NOMO-1 (cell line): ENCODE results near the gene PNPLA5.

Experiments used
- DNase-seq, 2 experiments: peaks; one replicate each; lab custom pipeline; 2025; ENCODE audit not compliant: unreplicated experiment in 2 of 2; lab: John Stamatoyannopoulos, UW

Gene PNPLA5

GRCh38 chr22:43858156-43858895 is 33.5 kb downstream of the PNPLA5 start:
- DNase-seq, result no peak

GRCh38 chr22:43857367-43857766 is 34.4 kb downstream of the PNPLA5 start:
- no peak for DNase-seq

- no peak for DNase-seq
Measured at GRCh38 chr22:43855431-43855830, 36.4 kb downstream of the PNPLA5 start.

DNA sequence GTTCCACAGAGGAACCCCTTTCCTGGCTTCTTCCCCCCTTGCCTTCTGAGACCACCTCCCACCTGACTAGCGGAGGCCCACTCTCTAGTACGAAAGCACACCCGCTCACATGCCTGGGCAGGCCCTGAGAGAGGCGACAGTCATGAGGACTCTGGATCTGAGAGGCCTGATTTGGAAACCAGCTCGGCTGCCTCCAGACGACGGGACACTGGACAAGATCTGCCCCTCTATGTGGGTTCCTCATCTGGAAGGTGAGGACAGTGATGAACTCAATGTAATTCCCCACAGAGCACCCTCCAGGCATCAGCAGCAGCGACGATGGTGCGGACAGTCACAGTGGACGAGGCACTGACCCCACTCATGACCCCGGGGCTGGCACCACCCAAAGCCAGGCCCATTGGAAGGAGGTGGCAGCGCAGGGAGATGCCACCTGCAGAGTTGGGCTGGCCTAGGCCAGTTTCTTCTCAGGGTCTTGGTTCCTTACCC is 37.0 kb downstream of the PNPLA5 start:
- no peak for DNase-seq

DNA sequence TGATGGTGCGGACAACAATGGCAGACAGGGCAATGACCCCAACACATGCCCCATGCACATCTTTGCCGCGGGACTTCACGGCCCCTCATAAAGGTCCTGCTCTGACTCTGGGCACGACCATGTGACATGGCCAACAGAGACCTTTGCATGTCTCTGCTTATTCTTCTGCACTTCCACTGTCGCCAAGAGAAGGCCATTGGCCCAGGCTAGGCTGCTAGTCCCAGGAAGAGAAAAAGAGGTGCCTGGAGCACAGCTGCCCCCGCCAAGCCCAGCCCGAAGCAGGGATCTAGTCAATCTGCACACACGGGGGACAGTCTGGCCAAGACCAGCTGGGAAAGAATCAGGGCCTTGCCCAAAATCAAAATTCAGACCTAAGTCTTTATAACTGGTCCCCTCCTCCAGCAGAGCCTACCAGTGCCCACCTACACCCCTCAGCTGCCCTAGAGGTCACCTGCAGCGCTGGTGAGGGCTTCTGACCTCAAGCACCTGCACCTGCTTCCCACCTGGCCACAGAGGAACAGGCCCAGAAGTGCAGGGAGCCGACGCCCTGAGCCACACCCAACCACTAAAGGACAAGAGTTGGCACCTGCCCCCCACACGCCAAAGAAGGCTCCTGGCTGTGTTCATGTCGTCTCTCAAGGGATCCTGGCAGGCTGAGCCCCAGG is 37.6 kb downstream of the PNPLA5 start:
- DNase-seq, result no peak

GRCh38 chr22:43853328-43853931 is 38.4 kb downstream of the PNPLA5 start:
- DNase-seq, result no peak

- no peak for DNase-seq
Measured at GRCh38 chr22:43852573-43853327, 39.1 kb downstream of the PNPLA5 start.

- DNase-seq, result no peak
Measured at GRCh38 chr22:43851979-43852307, 39.9 kb downstream of the PNPLA5 start.

- DNase-seq, result no peak
Measured at GRCh38 chr22:43851058-43851978, 40.5 kb downstream of the PNPLA5 start.

- no peak for DNase-seq
Measured at GRCh38 chr22:43850529-43850928, 41.3 kb downstream of the PNPLA5 start.

DNA sequence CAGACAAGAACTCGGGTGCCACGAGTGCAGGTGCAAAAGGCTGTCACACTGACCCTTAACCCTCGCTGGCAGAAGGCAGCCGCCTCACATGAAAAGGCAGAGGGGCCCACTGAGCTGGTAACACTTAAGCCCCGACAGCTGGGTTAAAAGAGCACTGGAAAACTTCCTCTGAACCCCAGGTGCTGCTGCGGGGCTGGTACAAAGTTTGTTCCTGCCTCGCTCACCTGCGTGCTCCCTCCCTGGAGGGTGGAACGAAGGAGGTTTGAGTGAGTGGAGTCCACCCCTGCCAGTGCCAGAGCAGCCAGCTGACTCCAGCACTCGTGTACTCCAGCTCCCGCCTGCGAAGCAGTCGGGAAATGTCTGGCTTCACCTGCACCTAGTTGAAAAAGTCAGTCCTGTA is 42.1 kb downstream of the PNPLA5 start:
- no peak for DNase-seq

- DNase-seq, result no peak
Measured at GRCh38 chr22:43848366-43849171, 43.2 kb downstream of the PNPLA5 start.

GRCh38 chr22:43847376-43848289 is 44.2 kb downstream of the PNPLA5 start:
- no peak for DNase-seq

DNA sequence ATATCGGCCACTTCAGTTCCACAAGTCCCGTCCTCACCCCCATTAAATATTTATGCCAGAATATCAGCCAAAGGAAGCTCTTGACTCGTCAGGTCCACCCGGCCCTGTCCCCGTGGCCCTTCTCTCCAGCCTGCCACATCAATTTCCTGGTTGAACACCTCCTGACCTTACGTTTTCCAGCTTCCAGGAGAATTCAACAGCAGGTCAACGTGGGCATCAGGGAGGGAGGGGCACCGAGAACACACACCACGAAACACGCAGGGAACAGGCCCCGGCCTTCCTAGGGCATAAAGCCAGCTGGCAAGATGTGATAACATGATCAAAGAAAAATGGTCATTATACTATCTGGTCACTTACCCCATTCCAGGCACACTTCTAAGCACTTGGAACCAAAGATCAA is 44.8 kb downstream of the PNPLA5 start:
- no peak for DNase-seq

DNA sequence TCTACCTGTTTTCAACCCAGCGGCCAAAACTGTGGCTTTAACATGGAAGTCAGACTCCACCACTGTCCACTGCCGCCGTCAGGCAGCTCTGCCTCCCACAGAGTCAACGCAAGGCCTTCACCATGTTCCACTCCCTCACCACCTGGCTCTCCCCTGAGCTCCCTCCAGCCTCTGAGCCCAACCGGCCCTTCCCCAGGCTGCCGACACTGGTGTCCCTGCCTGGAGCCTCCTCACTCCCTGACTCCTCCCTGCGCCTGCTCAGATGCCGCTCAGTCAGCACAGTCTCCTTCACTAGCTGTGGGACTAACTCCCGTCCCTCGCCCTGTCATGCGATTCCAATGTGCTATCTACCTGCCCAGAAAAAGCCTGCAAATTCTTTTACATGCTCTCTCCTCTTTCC is 45.8 kb downstream of the PNPLA5 start:
- no peak for DNase-seq

- DNase-seq, result no peak
Measured at GRCh38 chr22:43844560-43845545, 47.0 kb downstream of the PNPLA5 start.
